Uterus (tissue), 2 donors: Measurements from ENCODE around the gene ARFGAP2.

Experiments used
- CTCF ChIP-seq, 4 experiments: fragments of 200-600 bp in 2 of 4; fragments of 450-650 bp in 2 of 4; sonication (generic) in 2 of 4; IDR thresholded peaks; one replicate each; pipeline ENCODE4 v1.5.1; 2016 to 2019; ENCODE audit warnings: antibody characterized with exemption in 4 of 4, mild to moderate bottlenecking in 2 of 4, moderate library complexity in 1 of 4
- POLR2A ChIP-seq, 2 donors: fragments of 450-650 bp; IDR thresholded peaks; one replicate each; pipeline ENCODE4 v1.6.1; 2016; ENCODE audit warnings: antibody characterized with exemption in 2 of 2, mild to moderate bottlenecking in 1 of 2, moderate library complexity in 1 of 2

GRCh38 chr11:47213950-47214565, 37.4 kb upstream of the ARFGAP2 start:
- TF ChIP-seq POLR2A (IDR thresholded peaks at IDR 0.05): peak; percentile 23 to 59
- TF ChIP-seq CTCF (IDR thresholded peaks at IDR 0.05): no peak
